AG04449 (cell line): ENCODE results near the gene CCL3.

Experiments used
- CTCF ChIA-PET: fragments of 350-600 bp; formaldehyde crosslinking; extraction: SDS; loops from one replicate; lab custom pipeline; 2021; ENCODE audit warnings: antibody characterized with exemption; lab: Yijun Ruan, JAX
- POLR2A ChIA-PET: fragments of 400-600, 350-600 bp; formaldehyde crosslinking; extraction: SDS; loops from one replicate; lab custom pipeline; 2020; ENCODE audit warnings: antibody characterized with exemption, inconsistent platforms; lab: Yijun Ruan, JAX
- DNase-seq: peaks from one replicate; pipeline ENCODE4 v3.0.0-alpha.2; 2010; ENCODE audit warnings: low read depth, low spot score
- H3K4me3 ChIP-seq: 2 replicates; pipeline ENCODE4 v1.5.1; 2011; ENCODE audit warnings: low read depth, mild to moderate bottlenecking, control low read depth, low read length
- CTCF ChIP-seq: IDR thresholded peaks from one replicate; pipeline ENCODE4 v1.5.1; 2011; ENCODE audit warnings: mild to moderate bottlenecking, moderate library complexity, low read length, control low read depth, inconsistent platforms; ENCODE audit not compliant: insufficient read depth; ENCODE audit errors: missing control alignments

The CCL3 gene

GRCh38 chr17:36048066-36048465, 41.9 kb downstream of the CCL3 start:
- POLR2A ChIA-PET, result no interaction called here
- no peak overlapping the region for H3K4me3 ChIP-seq
- no peak for DNase-seq
- CTCF ChIA-PET, result no interaction called here
- no peak for TF ChIP-seq CTCF
